ENCODE measurements around the gene TFG. TPM values are rescaled to one million over a fixed set of nuclear protein-coding genes. Genes with fewer than 3 reads are reported as not detected.
"Not testable (repeated sequence)": the region's sequence is repeated elsewhere in the genome, so short reads cannot be mapped to it uniquely, and the experiment has no call there.

TFG gene
- total RNA-seq, 1 donor = 81.4 TPM

DNA sequence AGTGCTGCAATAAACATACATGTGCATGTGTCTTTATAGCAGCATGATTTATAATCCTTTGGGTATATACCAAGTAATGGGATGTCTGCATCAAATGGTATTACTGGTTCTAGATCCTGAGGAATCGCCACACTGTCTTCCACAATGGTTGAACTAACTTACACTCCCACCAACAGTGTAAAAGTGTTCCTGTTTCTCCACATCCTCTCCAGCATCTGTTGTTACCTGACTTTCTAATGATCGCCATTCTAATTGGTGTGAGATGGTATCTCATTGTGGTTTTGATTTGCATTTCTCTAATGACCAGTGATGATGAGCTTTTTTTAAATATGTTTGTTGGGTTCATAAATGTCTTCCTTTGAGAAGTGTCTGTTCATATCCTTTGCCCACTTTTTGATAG is 38.3 kb upstream of the TFG start:
- not testable (repeated sequence) for H2AFZ ChIP-seq (ENCODE audit: low read length)

DNA sequence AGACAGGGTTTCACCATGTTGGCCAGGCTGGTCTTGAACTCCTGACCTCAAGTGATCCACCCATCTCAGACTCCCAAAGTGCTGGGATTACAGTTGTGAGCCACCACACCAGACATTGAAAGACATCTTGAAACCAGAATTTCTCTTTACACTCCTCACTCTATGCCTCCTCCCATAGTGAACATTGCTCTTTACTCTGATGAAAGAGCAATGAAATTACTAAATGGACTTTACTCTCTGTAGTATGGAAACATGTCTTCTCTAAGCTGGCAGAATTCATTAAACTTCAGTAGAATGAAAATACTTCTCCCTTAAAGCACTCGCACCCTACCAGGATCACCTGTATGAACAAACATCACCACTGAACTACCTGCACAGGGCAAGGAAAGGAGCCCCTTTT is 27.8 kb upstream of the TFG start:
- no peaks in the 10 kb centered on the region for H3K36me3 ChIP-seq (ENCODE audit: insufficient read depth, low read length)
- TF ChIP-seq, protein P1, sequence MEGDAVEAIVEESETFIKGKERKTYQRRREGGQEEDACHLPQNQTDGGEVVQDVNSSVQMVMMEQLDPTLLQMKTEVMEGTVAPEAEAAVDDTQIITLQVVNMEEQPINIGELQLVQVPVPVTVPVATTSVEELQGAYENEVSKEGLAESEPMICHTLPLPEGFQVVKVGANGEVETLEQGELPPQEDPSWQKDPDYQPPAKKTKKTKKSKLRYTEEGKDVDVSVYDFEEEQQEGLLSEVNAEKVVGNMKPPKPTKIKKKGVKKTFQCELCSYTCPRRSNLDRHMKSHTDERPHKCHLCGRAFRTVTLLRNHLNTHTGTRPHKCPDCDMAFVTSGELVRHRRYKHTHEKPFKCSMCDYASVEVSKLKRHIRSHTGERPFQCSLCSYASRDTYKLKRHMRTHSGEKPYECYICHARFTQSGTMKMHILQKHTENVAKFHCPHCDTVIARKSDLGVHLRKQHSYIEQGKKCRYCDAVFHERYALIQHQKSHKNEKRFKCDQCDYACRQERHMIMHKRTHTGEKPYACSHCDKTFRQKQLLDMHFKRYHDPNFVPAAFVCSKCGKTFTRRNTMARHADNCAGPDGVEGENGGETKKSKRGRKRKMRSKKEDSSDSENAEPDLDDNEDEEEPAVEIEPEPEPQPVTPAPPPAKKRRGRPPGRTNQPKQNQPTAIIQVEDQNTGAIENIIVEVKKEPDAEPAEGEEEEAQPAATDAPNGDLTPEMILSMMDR (IDR thresholded peaks at IDR 0.05; ENCODE audit: extremely low read depth, low read depth, low read length) = no peak

More for the DNA sequence above, 38.3 kb upstream of the TFG start:
- not testable (repeated sequence) for H3K27ac ChIP-seq (ENCODE audit: low read depth, low read length); H3K9me3 ChIP-seq (ENCODE audit: low read depth, low read length); H3K79me2 ChIP-seq (ENCODE audit: insufficient read depth, low read length); H4K20me1 ChIP-seq (ENCODE audit: insufficient read depth, low read length); H3K4me2 ChIP-seq (ENCODE audit: insufficient read depth, low read length); H3K4me3 ChIP-seq (ENCODE audit: insufficient read depth, low read length); H3K36me3 ChIP-seq (ENCODE audit: insufficient read depth, low read length); H3K4me1 ChIP-seq (ENCODE audit: insufficient read depth, low read length); DNase-seq (ENCODE audit: insufficient read length, low spot score, missing footprints)
- H3K27me3 ChIP-seq (ENCODE audit: insufficient read depth, low read length) = peaks cover 11% of the 10 kb centered on the region

DNA sequence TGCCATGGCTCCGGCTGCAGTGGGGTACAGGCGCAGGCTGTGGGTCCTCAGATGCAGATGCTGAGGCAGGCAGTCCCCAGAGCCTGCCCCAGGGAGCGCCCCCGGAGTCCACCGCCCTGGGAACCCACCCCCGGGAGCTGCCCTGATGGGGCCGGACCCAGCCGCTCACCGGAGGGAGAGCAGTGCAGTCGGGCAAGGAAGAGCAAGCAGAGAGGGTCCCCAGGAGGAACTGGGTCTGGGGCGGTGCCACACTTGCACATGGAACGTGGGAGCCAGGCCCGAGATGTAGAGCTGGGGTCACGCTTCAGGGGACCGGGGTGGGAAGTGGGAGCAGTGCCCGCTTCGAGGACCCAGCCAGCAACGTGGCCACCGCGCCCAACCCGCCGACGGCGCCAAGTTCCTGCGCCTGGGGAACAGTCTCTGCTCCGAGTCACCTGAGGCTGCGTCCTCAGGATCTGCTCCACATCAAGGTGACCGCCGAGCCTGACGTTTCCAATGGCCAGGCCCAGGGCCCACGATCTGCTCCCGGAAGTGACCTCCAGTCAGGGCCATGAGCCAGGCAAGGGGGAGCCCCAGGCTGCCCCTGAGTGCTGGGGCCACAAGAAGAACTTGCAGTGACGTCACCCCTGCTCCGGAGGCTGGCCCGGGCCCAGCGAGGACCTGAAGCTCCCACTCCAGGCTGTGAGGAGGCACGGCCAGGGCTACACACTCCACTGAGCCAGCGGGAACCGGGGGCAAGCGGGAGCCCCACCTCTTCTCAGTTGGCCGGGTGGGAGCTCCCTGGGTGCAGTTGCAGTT is 27.0 kb upstream of the TFG start:
- no peak overlapping the region for H3K4me3 ChIP-seq (ENCODE audit: insufficient read depth, low read length)
- H3K36me3 ChIP-seq (ENCODE audit: insufficient read depth, low read length) = no peaks in the 10 kb centered on the region
- H3K4me1 ChIP-seq (ENCODE audit: insufficient read depth, low read length) = no peaks in the 10 kb centered on the region
- H3K4me2 ChIP-seq (ENCODE audit: insufficient read depth, low read length) = no peak overlapping the region
- no peak overlapping the region for H3K27ac ChIP-seq (ENCODE audit: low read depth, low read length)
- TF ChIP-seq, protein P1 (IDR thresholded peaks at IDR 0.05; ENCODE audit: extremely low read depth, low read depth, low read length) = no peak
- H3K27me3 ChIP-seq (ENCODE audit: insufficient read depth, low read length) = peaks cover 5% of the 10 kb centered on the region
- H4K20me1 ChIP-seq (ENCODE audit: insufficient read depth, low read length) = no peaks in the 10 kb centered on the region
- DNase-seq (ENCODE audit: insufficient read length, low spot score, missing footprints) = no peak
- H2AFZ ChIP-seq (ENCODE audit: low read length) = no peak overlapping the region
- H3K79me2 ChIP-seq (ENCODE audit: insufficient read depth, low read length) = no peaks in the 10 kb centered on the region
- H3K9me3 ChIP-seq (ENCODE audit: low read depth, low read length) = no peaks in the 10 kb centered on the region

More for the DNA sequence above, 27.8 kb upstream of the TFG start:
- no peak overlapping the region for H3K4me3 ChIP-seq (ENCODE audit: insufficient read depth, low read length)
- peaks cover 11% of the 10 kb centered on the region for H3K27me3 ChIP-seq (ENCODE audit: insufficient read depth, low read length)
- H3K9me3 ChIP-seq (ENCODE audit: low read depth, low read length) = no peaks in the 10 kb centered on the region
- DNase-seq (ENCODE audit: insufficient read length, low spot score, missing footprints) = no peak
- H2AFZ ChIP-seq (ENCODE audit: low read length) = no peak overlapping the region
- no peaks in the 10 kb centered on the region for H4K20me1 ChIP-seq (ENCODE audit: insufficient read depth, low read length)
- no peaks in the 10 kb centered on the region for H3K4me1 ChIP-seq (ENCODE audit: insufficient read depth, low read length)
- no peak overlapping the region for H3K27ac ChIP-seq (ENCODE audit: low read depth, low read length)
- H3K79me2 ChIP-seq (ENCODE audit: insufficient read depth, low read length) = no peaks in the 10 kb centered on the region
- no peak overlapping the region for H3K4me2 ChIP-seq (ENCODE audit: insufficient read depth, low read length)

DNA sequence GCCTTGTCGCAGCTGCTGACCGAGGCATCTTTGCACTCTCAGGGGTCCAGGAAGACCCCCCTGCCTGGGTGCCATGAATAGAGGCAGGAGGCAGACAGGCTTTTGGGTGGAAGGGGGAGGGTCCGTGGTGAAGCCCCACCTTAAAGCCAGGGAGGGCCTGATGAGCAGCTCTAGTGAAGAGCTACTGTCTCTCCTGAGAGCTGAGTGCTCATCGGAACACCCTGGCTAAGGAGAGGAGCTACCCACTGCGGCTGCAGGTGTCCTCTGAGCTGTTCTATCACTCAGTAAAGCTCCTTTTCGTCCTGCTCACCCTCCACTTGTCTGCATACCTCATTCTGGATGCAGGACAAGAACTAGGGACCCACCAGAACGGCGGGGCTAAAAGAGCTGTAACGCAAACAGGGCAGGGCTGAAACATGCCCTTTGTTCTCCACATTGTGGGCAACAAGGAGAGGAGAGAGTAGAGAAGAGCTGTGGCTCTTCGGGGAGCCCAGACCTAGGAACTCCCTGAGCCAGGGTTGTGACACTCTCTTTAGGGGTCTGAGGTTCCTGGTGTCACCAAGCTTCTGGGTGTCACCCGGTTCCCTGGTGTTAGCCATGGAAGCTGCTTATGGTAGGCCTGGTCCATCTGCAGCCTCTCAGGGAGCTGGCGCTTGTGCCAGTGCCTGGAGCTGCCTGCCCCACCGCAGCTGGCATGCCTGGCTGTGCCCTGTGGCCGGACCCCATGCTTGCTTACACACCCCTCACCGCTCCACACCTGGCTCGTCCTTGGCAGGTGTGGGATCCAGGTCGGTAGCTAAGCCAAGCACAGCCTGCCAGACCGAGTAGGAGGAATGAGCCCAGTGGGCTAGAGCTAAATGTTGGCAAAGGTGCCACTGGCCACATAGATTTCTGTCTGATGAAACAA is 26.2 kb upstream of the TFG start:
- Histone ChIP-seq H3K79me2 (ENCODE audit: insufficient read depth, low read length) (no peaks in the 10 kb centered on the region), H3K9me3 (ENCODE audit: low read depth, low read length) (no peaks in the 10 kb centered on the region), H2AFZ (ENCODE audit: low read length) (peak overlapping the region; percentile 35), H3K36me3 (ENCODE audit: insufficient read depth, low read length) (no peaks in the 10 kb centered on the region), H3K27me3 (ENCODE audit: insufficient read depth, low read length) (no peaks in the 10 kb centered on the region), H3K4me2 (ENCODE audit: insufficient read depth, low read length) (no peak overlapping the region), H3K4me1 (ENCODE audit: insufficient read depth, low read length) (no peaks in the 10 kb centered on the region), H3K4me3 (ENCODE audit: insufficient read depth, low read length) (no peak overlapping the region), H4K20me1 (ENCODE audit: insufficient read depth, low read length) (no peaks in the 10 kb centered on the region), H3K27ac (ENCODE audit: low read depth, low read length) (no peak overlapping the region)
- DNase-seq (ENCODE audit: insufficient read length, low spot score, missing footprints) = no peak
- TF ChIP-seq, protein P1 (IDR thresholded peaks at IDR 0.05; ENCODE audit: extremely low read depth, low read depth, low read length) = no peak

Measured in osteoblast (primary cell).